Measurements from ENCODE around the gene ANKS1A.
"Not testable (repeated sequence)": the region's sequence is repeated elsewhere in the genome, so short reads cannot be mapped to it uniquely, and the experiment has no call there.

The ANKS1A gene

GRCh38 chr6:34887753-34888513 is 1.1 kb upstream of the ANKS1A start, which contains the start of gene TAF11:
Gene TAF11, minus strand, starts transcription at chr6:34888042. Its CDS starts 85 bp downstream, at chr6:34887957.
- peak; percentile 79 for DNase-seq (ENCODE audit: low read depth)

GRCh38 chr6:34888514-34888856 is 570 bp upstream of the ANKS1A start:
- no peak for DNase-seq (ENCODE audit: low read depth)

GRCh38 chr6:34890533-34890925 is 1.5 kb downstream of the ANKS1A start:
- DNase-seq (ENCODE audit: low read depth): no peak

- DNase-seq (ENCODE audit: low read depth): no peak
These were observed 2.2 kb downstream of the ANKS1A start for GRCh38 chr6:34891296-34891695.

GRCh38 chr6:34894693-34895092 is 5.6 kb downstream of the ANKS1A start:
- no peak for DNase-seq (ENCODE audit: low read depth)

- no peak for DNase-seq (ENCODE audit: low read depth)
These were observed 8.1 kb downstream of the ANKS1A start for GRCh38 chr6:34897130-34897529.

- DNase-seq (ENCODE audit: low read depth): no peak
These were observed 8.7 kb downstream of the ANKS1A start for GRCh38 chr6:34897716-34898115.

GRCh38 chr6:34899748-34900147 is 10.7 kb downstream of the ANKS1A start:
- not testable (repeated sequence) for DNase-seq (ENCODE audit: low read depth)

- DNase-seq (ENCODE audit: low read depth): no peak
These were observed 11.4 kb downstream of the ANKS1A start for GRCh38 chr6:34900321-34901031.

GRCh38 chr6:34901930-34902329 is 12.9 kb downstream of the ANKS1A start:
- no peak for DNase-seq (ENCODE audit: low read depth)

- DNase-seq (ENCODE audit: low read depth): no peak
These were observed 16.0 kb downstream of the ANKS1A start for GRCh38 chr6:34904990-34905613.

GRCh38 chr6:34906826-34907225 is 17.8 kb downstream of the ANKS1A start:
- no peak for DNase-seq (ENCODE audit: low read depth)

- DNase-seq (ENCODE audit: low read depth): no peak
These were observed 19.1 kb downstream of the ANKS1A start for GRCh38 chr6:34908194-34908593.

GRCh38 chr6:34909320-34909883 is 20.3 kb downstream of the ANKS1A start:
- DNase-seq (ENCODE audit: low read depth): no peak

GRCh38 chr6:34911822-34912221 is 22.8 kb downstream of the ANKS1A start:
- DNase-seq (ENCODE audit: low read depth): no peak

GRCh38 chr6:34912715-34913464 is 23.8 kb downstream of the ANKS1A start:
- peak; percentile 7 for DNase-seq (ENCODE audit: low read depth)

GRCh38 chr6:34914358-34914757 is 25.3 kb downstream of the ANKS1A start:
- DNase-seq (ENCODE audit: low read depth): no peak

GRCh38 chr6:34916348-34916967 is 27.4 kb downstream of the ANKS1A start:
- no peak for DNase-seq (ENCODE audit: low read depth)

GRCh38 chr6:34917626-34918285 is 28.7 kb downstream of the ANKS1A start:
- no peak for DNase-seq (ENCODE audit: low read depth)

- DNase-seq (ENCODE audit: low read depth): no peak
These were observed 30.6 kb downstream of the ANKS1A start for GRCh38 chr6:34919651-34920050.

- no peak for DNase-seq (ENCODE audit: low read depth)
These were observed 31.0 kb downstream of the ANKS1A start for GRCh38 chr6:34920097-34920496.
